ENCODE data around the gene IFT57. TPM values are rescaled to one million over a fixed set of nuclear protein-coding genes. Genes with fewer than 3 reads are reported as not detected.
A peak's percentile ranks its signal among the peaks of the same experiment; 100 is the strongest.
"Not testable (repeated sequence)": the region's sequence is repeated elsewhere in the genome, so short reads cannot be mapped to it uniquely, and the experiment has no call there.

IFT57 gene
- 17.9 and 29.6 TPM in 2 replicates for total RNA-seq

- H3K27me3 ChIP-seq (ENCODE audit: control insufficient read depth, insufficient read depth, low read length) = no peaks in the 10 kb centered on the region
- DNase-seq (ENCODE audit: low read depth) = peak; percentile 93
Measured at GRCh38 chr3:108221911-108222852, at the start of gene IFT57. IFT57 (minus strand) TSS chr3:108222424; CDS start chr3:108222322, 102 bp downstream.

GRCh38 chr3:108271626-108272025 lies 49.4 kb upstream of the IFT57 start:
- H3K4me3 ChIP-seq (ENCODE audit: low read depth, low read length) = no peak overlapping the region
- no peaks in the 10 kb centered on the region for H3K27me3 ChIP-seq (ENCODE audit: control insufficient read depth, insufficient read depth, low read length)
- no peak for DNase-seq (ENCODE audit: low read depth)
- H3K36me3 ChIP-seq (ENCODE audit: control insufficient read depth, insufficient read depth, low read length) = no peaks in the 10 kb centered on the region
- no peak for TF ChIP-seq CTCF (IDR thresholded peaks at IDR 0.05; ENCODE audit: insufficient read depth, low read length, poor library complexity, severe bottlenecking)

More at GRCh38 chr3:108221911-108222852, at the start of gene IFT57:
- no peak for TF ChIP-seq CTCF (IDR thresholded peaks at IDR 0.05; ENCODE audit: insufficient read depth, low read length, poor library complexity, severe bottlenecking)
- peak within 1 kb of the TSS; percentile 70 for H3K4me3 ChIP-seq (ENCODE audit: low read depth, low read length)
- no peaks in the 10 kb centered on the region for H3K36me3 ChIP-seq (ENCODE audit: control insufficient read depth, insufficient read depth, low read length)

DNA sequence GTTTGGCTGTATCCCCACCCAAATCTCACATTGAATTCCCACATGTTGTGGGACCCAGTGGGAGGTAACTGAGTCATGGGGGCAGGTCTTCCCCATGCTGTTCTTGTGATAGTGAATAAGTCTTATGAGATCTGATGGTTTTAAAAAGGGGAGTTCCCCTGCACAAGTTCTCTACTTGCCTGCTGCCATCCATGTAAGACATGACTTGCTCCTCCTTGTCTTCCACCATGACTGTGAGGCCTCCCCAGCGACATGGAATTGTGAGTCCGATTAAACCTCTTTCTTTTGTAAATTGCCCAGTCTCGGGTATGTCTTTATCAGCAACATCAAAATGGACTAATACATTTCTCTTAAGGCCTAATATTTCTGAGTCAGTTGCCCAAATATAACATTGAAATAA lies 46.0 kb upstream of the IFT57 start:
- not testable (repeated sequence) for H3K27me3 ChIP-seq (ENCODE audit: control insufficient read depth, insufficient read depth, low read length); DNase-seq (ENCODE audit: low read depth); H3K4me3 ChIP-seq (ENCODE audit: low read depth, low read length); H3K36me3 ChIP-seq (ENCODE audit: control insufficient read depth, insufficient read depth, low read length)

- not testable (repeated sequence) for H3K27me3 ChIP-seq (ENCODE audit: control insufficient read depth, insufficient read depth, low read length); H3K36me3 ChIP-seq (ENCODE audit: control insufficient read depth, insufficient read depth, low read length); DNase-seq (ENCODE audit: low read depth); H3K4me3 ChIP-seq (ENCODE audit: low read depth, low read length)
Measured at GRCh38 chr3:108264534-108265298, 42.5 kb upstream of the IFT57 start.

DNA sequence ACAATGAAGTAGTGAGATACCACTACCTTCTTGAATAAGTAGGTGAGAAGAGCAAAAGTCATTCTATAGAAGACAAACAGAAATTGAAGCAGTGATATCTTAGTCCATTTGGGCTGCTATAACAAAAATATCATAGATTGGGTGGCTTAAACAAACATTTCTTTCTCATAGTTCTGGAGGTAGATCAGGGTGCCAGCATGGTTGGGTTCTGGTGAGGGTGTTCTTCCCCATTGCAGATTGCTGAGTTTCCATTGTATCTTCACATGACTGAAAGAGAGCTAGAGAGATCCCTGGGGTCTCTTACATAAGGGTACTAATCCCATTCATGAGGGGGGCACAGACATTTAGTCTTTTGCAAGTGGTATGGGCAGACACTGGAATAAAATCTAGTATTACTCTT lies 32.9 kb upstream of the IFT57 start:
- Histone ChIP-seq H3K36me3 (ENCODE audit: control insufficient read depth, insufficient read depth, low read length) (no peaks in the 10 kb centered on the region), H3K27me3 (ENCODE audit: control insufficient read depth, insufficient read depth, low read length) (no peaks in the 10 kb centered on the region), H3K4me3 (ENCODE audit: low read depth, low read length) (no peak overlapping the region)
- no peak for DNase-seq (ENCODE audit: low read depth)
- TF ChIP-seq CTCF (IDR thresholded peaks at IDR 0.05; ENCODE audit: insufficient read depth, low read length, poor library complexity, severe bottlenecking) = no peak

- no peak for TF ChIP-seq CTCF (IDR thresholded peaks at IDR 0.05; ENCODE audit: insufficient read depth, low read length, poor library complexity, severe bottlenecking)
- Histone ChIP-seq H3K36me3 (ENCODE audit: control insufficient read depth, insufficient read depth, low read length) (no peaks in the 10 kb centered on the region), H3K4me3 (ENCODE audit: low read depth, low read length) (no peak overlapping the region), H3K27me3 (ENCODE audit: control insufficient read depth, insufficient read depth, low read length) (no peaks in the 10 kb centered on the region)
- DNase-seq (ENCODE audit: low read depth) = no peak
Measured at GRCh38 chr3:108251844-108252243, 29.6 kb upstream of the IFT57 start.

All from kidney epithelial cell (primary cell).